Kidney epithelial cell (primary cell): ENCODE data around the gene EMP2. TPM values are rescaled to one million over a fixed set of nuclear protein-coding genes. Genes with fewer than 3 reads are reported as not detected.

Experiments used
- DNase-seq: peaks from one replicate; pipeline ENCODE4 v3.0.0-alpha.2; 2010; ENCODE audit warnings: low read depth
- H3K27me3 ChIP-seq: 2 replicates; pipeline ENCODE4 v1.6.0; 2011; ENCODE audit warnings: low read length; ENCODE audit not compliant: control insufficient read depth, insufficient read depth
- H3K36me3 ChIP-seq: 2 replicates; pipeline ENCODE4 v1.5.1; 2011; ENCODE audit warnings: low read length; ENCODE audit not compliant: control insufficient read depth, insufficient read depth
- H3K4me3 ChIP-seq: 2 replicates; pipeline ENCODE4 v1.5.1; 2011; ENCODE audit warnings: low read depth, mild to moderate bottlenecking, control low read depth, low read length
- total RNA-seq: library from RNA; depleted of rRNA; stranded (reverse); fragments of >200 nt; gene quantifications from 2 replicates; pipeline ENCODE4 v1.2.3, GENCODE V29; 2015
- TF ChIP-seq, protein P1 (sequence below): IDR thresholded peaks from 2 replicates; pipeline ENCODE4 v1.5.1; 2011; ENCODE audit warnings: mild to moderate bottlenecking, moderate library complexity, low read length, control low read depth, inconsistent platforms; ENCODE audit not compliant: insufficient read depth, poor library complexity, severe bottlenecking

Gene EMP2
- total RNA-seq, 1 donor from 2014 or later: 1.4 TPM

DNA sequence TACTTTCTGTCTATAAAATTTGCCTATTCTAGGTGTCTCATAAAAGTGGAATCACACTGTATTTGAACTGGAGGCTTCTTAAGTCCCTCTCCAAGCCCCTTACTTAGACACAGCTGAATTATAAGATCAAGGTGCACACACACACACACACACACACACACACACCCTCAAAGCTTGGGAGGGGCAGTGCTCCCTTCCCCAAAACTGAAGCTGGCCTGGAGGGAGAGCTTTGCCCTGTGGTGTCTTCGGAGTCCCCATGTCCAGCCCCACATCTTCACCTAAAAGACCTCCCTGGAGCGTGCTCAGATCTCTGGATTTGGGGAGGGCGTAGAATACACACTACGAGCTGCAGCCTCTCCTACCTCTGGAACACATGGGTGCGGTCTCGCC lies 828 bp downstream of the EMP2 start:
- TF ChIP-seq, protein P1, sequence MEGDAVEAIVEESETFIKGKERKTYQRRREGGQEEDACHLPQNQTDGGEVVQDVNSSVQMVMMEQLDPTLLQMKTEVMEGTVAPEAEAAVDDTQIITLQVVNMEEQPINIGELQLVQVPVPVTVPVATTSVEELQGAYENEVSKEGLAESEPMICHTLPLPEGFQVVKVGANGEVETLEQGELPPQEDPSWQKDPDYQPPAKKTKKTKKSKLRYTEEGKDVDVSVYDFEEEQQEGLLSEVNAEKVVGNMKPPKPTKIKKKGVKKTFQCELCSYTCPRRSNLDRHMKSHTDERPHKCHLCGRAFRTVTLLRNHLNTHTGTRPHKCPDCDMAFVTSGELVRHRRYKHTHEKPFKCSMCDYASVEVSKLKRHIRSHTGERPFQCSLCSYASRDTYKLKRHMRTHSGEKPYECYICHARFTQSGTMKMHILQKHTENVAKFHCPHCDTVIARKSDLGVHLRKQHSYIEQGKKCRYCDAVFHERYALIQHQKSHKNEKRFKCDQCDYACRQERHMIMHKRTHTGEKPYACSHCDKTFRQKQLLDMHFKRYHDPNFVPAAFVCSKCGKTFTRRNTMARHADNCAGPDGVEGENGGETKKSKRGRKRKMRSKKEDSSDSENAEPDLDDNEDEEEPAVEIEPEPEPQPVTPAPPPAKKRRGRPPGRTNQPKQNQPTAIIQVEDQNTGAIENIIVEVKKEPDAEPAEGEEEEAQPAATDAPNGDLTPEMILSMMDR: no peak
- no peak for DNase-seq

GRCh38 chr16:10578474-10579316 lies 1.7 kb downstream of the EMP2 start:
- TF ChIP-seq, protein P1: no peak
- DNase-seq: no peak
- no peaks in the 10 kb centered on the region for H3K27me3 ChIP-seq
- no peaks in the 10 kb centered on the region for H3K36me3 ChIP-seq
- H3K4me3 ChIP-seq: no peak overlapping the region

More for the DNA sequence above, 828 bp downstream of the EMP2 start:
- Histone ChIP-seq H3K27me3 (no peaks in the 10 kb centered on the region), H3K4me3 (peak overlapping the region; percentile 70), H3K36me3 (no peaks in the 10 kb centered on the region)

- H3K27me3 ChIP-seq: no peaks in the 10 kb centered on the region
- no peak for DNase-seq
- no peaks in the 10 kb centered on the region for H3K36me3 ChIP-seq
- H3K4me3 ChIP-seq: no peak overlapping the region
- TF ChIP-seq, protein P1: no peak
These were observed 2.8 kb downstream of the EMP2 start for GRCh38 chr16:10577305-10578202.

- H3K27me3 ChIP-seq: no peaks in the 10 kb centered on the region
- no peak overlapping the region for H3K4me3 ChIP-seq
- no peaks in the 10 kb centered on the region for H3K36me3 ChIP-seq
- TF ChIP-seq, protein P1: no peak
- DNase-seq: no peak
These were observed 3.8 kb downstream of the EMP2 start for GRCh38 chr16:10576390-10577304.

GRCh38 chr16:10575506-10576130 lies 4.8 kb downstream of the EMP2 start:
- TF ChIP-seq, protein P1: no peak
- Histone ChIP-seq H3K36me3 (no peaks in the 10 kb centered on the region), H3K4me3 (no peak overlapping the region), H3K27me3 (no peaks in the 10 kb centered on the region)
- no peak for DNase-seq
